Body of pancreas (tissue), 4 donors: ENCODE data around the gene NMT2.

Experiments used
- POLR2A ChIP-seq, 3 donors: fragments of 450-650 bp; IDR thresholded peaks; one replicate each; pipeline ENCODE4 v1.6.1; 2016; ENCODE audit warnings: antibody characterized with exemption in 3 of 3, mild to moderate bottlenecking in 2 of 3
- TF ChIP-seq, protein P1 (sequence below), 7 experiments: fragments of 450-650 bp in 4 of 7; fragments of 200-600 bp in 3 of 7; sonication (generic) in 3 of 7; IDR thresholded peaks; one replicate each; pipeline ENCODE4 v1.5.1; 2016 to 2019; ENCODE audit warnings: antibody characterized with exemption in 7 of 7

DNA sequence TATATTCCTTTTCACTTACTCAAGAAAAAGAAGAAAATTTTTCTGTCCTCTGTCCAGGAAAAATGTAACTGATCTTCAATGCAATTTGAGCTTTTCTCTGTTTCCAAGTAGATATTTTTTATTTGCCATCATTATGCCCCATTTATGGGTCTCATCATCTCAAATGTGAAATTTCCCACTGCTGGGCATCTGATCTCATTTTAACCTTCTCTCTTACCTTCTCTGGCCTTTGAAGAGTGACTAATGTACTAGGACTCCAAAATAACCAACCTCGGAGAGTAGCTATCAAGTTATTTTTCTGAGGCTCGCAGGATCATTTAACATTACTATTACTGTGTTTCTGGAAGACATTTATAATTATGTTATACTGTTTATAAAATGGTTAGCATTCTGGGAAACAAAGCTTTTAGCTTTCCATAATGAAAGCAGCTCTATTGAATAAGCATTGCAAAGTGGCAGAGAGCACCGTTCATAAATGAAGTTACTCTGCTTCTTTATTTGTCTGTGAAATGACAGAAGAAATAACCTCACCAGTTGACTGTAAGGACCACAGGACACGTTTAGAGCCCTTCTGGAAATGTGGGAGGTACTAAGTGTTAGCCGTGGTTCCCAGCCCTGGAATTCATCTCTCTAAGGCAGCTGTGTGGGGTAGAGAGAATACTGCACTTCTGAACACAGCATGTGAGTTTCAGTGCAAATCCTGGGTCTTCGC is 33.3 kb upstream of the NMT2 start:
- TF ChIP-seq POLR2A (IDR thresholded peaks at IDR 0.05): no peak
- TF ChIP-seq, protein P1, sequence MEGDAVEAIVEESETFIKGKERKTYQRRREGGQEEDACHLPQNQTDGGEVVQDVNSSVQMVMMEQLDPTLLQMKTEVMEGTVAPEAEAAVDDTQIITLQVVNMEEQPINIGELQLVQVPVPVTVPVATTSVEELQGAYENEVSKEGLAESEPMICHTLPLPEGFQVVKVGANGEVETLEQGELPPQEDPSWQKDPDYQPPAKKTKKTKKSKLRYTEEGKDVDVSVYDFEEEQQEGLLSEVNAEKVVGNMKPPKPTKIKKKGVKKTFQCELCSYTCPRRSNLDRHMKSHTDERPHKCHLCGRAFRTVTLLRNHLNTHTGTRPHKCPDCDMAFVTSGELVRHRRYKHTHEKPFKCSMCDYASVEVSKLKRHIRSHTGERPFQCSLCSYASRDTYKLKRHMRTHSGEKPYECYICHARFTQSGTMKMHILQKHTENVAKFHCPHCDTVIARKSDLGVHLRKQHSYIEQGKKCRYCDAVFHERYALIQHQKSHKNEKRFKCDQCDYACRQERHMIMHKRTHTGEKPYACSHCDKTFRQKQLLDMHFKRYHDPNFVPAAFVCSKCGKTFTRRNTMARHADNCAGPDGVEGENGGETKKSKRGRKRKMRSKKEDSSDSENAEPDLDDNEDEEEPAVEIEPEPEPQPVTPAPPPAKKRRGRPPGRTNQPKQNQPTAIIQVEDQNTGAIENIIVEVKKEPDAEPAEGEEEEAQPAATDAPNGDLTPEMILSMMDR (IDR thresholded peaks at IDR 0.05): no peak
